ENCODE results near the gene OSBPL8.

Gene OSBPL8

GRCh38 chr12:76554405-76555230, 5.0 kb downstream of the OSBPL8 start:
- no peak for DNase-seq (ENCODE audit: low spot score)
- H3K4me1 ChIP-seq (ENCODE audit: insufficient read depth, poor library complexity, severe bottlenecking) = peaks cover 3% of the 10 kb centered on the region

GRCh38 chr12:76552343-76552938, 7.1 kb downstream of the OSBPL8 start:
- H3K36me3 ChIP-seq (ENCODE audit: low read depth) = 0 out of 2 replicates have a peak, but pooled peaks cover 3% of the 10 kb centered on the region
- H3K4me1 ChIP-seq (ENCODE audit: insufficient read depth, poor library complexity, severe bottlenecking) = peaks cover 11% of the 10 kb centered on the region
- H3K4me3 ChIP-seq (ENCODE audit: severe bottlenecking) = no peak overlapping the region
- H3K27me3 ChIP-seq (ENCODE audit: insufficient read depth, poor library complexity, severe bottlenecking) = no peaks in the 10 kb centered on the region
- no peak overlapping the region for H3K27ac ChIP-seq (ENCODE audit: poor library complexity, severe bottlenecking)
- ATAC-seq (ENCODE audit: low read depth) (no peak), DNase-seq (ENCODE audit: low spot score) (no peak)
- H3K9me3 ChIP-seq (ENCODE audit: severe bottlenecking) = no peaks in the 10 kb centered on the region
- TF ChIP-seq CTCF (IDR thresholded peaks at IDR 0.05; ENCODE audit: poor library complexity, severe bottlenecking) = no peak

More at GRCh38 chr12:76554405-76555230, 5.0 kb downstream of the OSBPL8 start:
- H3K36me3 ChIP-seq (ENCODE audit: low read depth) = 0 out of 2 replicates have a peak, but pooled peaks cover 3% of the 10 kb centered on the region
- no peak for TF ChIP-seq CTCF (IDR thresholded peaks at IDR 0.05; ENCODE audit: poor library complexity, severe bottlenecking)
- no peak for ATAC-seq (ENCODE audit: low read depth)
- H3K9me3 ChIP-seq (ENCODE audit: severe bottlenecking) = no peaks in the 10 kb centered on the region
- no peak overlapping the region for H3K4me3 ChIP-seq (ENCODE audit: severe bottlenecking)
- H3K27ac ChIP-seq (ENCODE audit: poor library complexity, severe bottlenecking) = no peak overlapping the region
- no peaks in the 10 kb centered on the region for H3K27me3 ChIP-seq (ENCODE audit: insufficient read depth, poor library complexity, severe bottlenecking)

GRCh38 chr12:76551482-76551888, 8.1 kb downstream of the OSBPL8 start:
- Histone ChIP-seq H3K27ac (ENCODE audit: poor library complexity, severe bottlenecking) (no peak overlapping the region), H3K4me3 (ENCODE audit: severe bottlenecking) (no peak overlapping the region), H3K27me3 (ENCODE audit: insufficient read depth, poor library complexity, severe bottlenecking) (no peaks in the 10 kb centered on the region), H3K9me3 (ENCODE audit: severe bottlenecking) (no peaks in the 10 kb centered on the region), H3K4me1 (ENCODE audit: insufficient read depth, poor library complexity, severe bottlenecking) (peaks cover 11% of the 10 kb centered on the region), H3K36me3 (ENCODE audit: low read depth) (0 out of 2 replicates have a peak, but pooled peaks cover 3% of the 10 kb centered on the region)
- DNase-seq (ENCODE audit: low spot score) (no peak), ATAC-seq (ENCODE audit: low read depth) (no peak)
- TF ChIP-seq CTCF (IDR thresholded peaks at IDR 0.05; ENCODE audit: poor library complexity, severe bottlenecking) = no peak

- H3K4me3 ChIP-seq (ENCODE audit: severe bottlenecking) = no peak overlapping the region
- H3K27ac ChIP-seq (ENCODE audit: poor library complexity, severe bottlenecking) = no peak overlapping the region
- H3K4me1 ChIP-seq (ENCODE audit: insufficient read depth, poor library complexity, severe bottlenecking) = peaks cover 24% of the 10 kb centered on the region
- 0 out of 2 replicates have a peak, but pooled peaks cover 2% of the 10 kb centered on the region for H3K36me3 ChIP-seq (ENCODE audit: low read depth)
- no peak for DNase-seq (ENCODE audit: low spot score)
- ATAC-seq (ENCODE audit: low read depth) = peak; percentile 33; the same call in 2 of the 3 replicates
- no peaks in the 10 kb centered on the region for H3K27me3 ChIP-seq (ENCODE audit: insufficient read depth, poor library complexity, severe bottlenecking)
- no peak for TF ChIP-seq CTCF (IDR thresholded peaks at IDR 0.05; ENCODE audit: poor library complexity, severe bottlenecking)
- H3K9me3 ChIP-seq (ENCODE audit: severe bottlenecking) = no peaks in the 10 kb centered on the region
Measured at GRCh38 chr12:76549131-76549530, 10.4 kb downstream of the OSBPL8 start.

Measured in RWPE2 (cell line).